GM12873 (cell line): ENCODE measurements around the gene TNS3.

Experiments
- TF ChIP-seq, protein P1 (sequence below): IDR thresholded peaks from 2 replicates; pipeline ENCODE4 v1.5.1; 2012; ENCODE audit warnings: low read depth, mild to moderate bottlenecking, moderate library complexity, low read length, control low read depth; ENCODE audit not compliant: insufficient read depth; ENCODE audit errors: missing control alignments

TNS3 gene

DNA sequence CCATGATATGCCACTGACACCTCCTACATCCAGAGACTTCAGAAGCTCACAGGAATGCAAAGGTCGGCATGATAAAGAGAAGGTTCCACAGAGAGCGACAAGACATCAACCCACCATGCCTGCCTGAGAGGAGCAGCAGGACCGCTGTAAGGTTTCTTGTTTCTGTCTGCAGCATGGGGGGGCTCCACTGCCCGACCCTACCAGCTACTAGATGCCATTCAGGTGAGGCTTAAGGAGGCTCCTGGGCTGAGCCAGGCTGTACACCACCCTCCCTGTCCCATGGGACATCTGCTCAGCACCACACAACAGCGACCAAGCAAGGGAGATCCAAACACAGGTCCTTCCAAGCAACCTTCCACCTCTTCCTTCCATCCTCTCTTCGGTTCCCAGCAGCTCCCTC lies 234.6 kb downstream of the TNS3 start:
- TF ChIP-seq, protein P1, sequence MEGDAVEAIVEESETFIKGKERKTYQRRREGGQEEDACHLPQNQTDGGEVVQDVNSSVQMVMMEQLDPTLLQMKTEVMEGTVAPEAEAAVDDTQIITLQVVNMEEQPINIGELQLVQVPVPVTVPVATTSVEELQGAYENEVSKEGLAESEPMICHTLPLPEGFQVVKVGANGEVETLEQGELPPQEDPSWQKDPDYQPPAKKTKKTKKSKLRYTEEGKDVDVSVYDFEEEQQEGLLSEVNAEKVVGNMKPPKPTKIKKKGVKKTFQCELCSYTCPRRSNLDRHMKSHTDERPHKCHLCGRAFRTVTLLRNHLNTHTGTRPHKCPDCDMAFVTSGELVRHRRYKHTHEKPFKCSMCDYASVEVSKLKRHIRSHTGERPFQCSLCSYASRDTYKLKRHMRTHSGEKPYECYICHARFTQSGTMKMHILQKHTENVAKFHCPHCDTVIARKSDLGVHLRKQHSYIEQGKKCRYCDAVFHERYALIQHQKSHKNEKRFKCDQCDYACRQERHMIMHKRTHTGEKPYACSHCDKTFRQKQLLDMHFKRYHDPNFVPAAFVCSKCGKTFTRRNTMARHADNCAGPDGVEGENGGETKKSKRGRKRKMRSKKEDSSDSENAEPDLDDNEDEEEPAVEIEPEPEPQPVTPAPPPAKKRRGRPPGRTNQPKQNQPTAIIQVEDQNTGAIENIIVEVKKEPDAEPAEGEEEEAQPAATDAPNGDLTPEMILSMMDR, result no peak

DNA sequence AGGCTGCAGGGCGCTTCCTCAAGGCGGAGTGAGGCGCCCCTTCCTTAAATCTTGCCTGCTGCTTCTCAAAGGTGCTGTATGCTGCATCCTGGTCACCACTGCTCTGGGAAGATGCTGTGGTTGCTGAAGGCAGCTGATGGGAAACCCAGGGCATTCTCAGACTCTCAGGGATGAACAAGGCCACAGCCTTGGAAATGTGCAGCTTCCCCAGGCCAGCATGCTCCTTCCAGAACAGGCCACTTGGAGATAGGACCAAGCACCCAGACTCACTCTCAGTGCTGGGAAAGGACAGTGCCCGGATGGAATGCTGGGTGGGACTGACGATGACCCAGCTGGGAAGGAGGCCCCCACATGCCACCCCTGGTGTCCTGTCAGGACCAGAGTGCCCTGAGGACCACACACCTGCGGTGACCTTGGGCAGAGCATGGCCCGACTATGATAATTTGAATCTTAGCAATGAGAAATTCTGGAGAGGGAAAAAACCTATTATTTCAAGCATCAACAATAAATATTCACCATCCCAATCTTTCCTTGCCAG lies 235.5 kb downstream of the TNS3 start:
- TF ChIP-seq, protein P1, result no peak

DNA sequence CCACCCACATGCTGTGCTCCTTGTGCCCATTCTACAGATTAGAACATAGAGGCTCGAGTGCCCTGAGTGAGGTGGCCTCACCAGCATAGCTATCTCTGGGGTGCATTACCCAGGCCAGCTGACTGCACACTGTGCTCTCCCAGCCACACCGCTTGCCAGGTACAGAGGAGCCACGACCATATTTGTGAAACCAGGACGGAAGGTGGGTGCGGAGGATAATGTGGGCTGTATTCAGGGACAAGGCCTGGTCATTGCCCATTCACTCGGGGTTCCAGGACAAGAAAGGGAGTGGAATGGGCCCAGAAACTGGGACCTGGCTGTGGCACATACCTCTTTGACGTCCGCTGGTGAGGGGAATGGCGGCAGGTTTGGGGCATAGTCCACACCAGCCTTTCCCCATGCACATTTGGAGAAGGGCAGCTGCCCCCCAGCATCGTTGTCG lies 236.0 kb downstream of the TNS3 start:
- TF ChIP-seq, protein P1, result no peak

DNA sequence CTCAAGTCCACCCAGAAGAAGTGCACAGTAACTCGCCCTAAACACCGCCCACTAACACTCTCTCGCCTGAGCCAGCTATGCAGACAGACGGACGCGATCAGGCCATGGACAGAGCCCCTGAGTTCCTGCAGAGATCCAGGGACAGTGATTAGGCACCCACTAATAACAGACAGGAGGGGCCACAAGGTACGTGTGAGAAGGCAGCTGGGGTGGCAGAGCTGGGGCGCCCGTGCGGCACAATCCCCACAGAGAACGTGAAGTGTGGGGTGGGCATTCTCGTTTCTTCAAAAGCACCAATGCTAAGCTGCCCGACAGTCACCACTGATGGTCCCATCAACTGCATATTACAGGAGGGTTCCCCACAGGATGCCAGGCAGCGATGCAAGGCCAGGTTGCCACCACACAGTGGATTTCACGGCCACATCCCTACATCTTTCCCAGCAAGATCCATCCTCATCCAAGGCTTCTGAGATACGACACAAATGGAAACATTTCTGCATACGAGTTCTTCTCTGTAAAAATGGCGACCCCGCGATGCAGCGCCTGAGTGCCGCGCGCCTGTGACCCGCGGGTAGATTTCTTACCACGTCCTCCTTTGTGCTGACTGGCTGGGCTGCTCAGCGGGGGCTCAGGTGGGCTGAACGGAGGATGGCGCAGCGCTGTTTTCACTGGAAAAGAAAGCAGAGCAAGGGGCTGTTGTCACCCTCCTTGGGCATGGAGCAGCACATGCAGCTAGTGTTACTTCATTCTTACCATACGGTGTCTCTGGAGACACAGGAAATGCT lies 237.5 kb downstream of the TNS3 start:
- TF ChIP-seq, protein P1, result no peak

DNA sequence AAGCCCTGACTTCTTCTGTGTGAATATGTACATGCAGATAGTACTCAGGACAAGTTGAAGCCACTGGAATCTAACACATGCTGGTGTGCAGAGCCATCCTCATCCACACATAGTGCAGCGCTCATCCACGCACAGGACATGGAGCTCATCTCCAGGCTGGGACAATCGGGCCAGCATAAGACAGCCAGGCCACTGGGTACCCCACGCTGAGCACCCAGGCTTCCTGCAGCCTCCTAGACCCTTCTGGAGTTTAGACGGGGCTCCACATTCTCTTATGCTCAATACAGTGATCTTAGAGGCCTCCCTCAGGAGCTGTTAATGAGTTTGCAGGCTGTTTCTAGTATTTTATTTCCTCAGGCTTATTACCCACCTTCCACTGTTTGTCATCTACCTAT lies 238.9 kb downstream of the TNS3 start:
- TF ChIP-seq, protein P1, result no peak

DNA sequence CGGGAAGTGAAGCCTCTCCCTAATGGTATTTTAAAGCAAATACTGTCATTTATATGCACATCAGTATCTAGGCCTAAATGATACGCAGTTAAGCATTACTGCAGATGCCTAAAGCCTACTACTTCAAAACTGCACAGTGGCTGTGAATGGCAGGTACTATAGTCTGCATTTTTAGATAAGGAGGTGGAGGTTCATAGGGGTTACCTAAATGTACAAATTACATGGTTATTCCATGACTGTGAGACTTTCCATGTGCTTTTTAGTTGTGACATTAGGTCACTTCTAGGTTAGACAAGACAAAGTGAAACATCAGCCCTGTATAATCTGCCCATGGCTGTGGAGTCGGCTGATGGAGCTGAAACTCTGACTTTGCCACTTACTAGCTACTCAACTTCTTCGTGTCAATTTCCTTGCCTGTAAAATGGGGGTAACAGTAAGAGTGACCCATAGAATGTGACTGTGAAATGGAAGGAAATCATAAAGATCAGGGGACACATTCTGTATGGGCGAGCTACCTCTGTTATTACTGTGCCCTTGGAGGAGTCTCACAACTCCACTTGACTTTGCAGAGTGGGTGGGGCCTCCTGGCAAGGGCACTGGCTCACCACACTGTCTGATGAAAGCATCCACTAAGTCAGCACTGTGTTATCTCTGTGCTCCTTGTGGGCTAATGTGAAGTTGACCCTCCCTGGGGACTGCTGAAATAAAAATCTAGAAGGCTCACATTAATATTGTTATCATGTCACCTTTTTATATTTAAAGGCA lies 239.4 kb downstream of the TNS3 start:
- TF ChIP-seq, protein P1, result no peak

DNA sequence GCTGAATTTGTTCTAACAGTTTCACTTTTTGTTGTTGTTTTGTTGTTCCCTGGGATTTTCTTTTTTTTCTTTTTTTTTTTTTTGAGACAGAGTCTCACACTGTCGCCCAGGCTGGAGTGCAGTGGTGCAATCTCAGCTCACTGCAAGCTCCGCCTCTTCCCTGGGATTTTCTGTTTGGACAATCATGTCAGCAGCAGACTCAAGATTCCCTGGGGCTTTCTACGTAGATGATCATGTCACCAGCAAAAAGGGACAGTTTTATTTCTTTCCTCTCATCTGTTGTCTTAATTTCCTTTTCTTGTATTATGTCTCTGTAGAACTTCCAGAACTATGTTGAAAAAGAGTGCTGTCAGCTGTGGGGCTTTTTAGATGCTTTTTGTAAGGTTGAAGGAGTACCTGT lies 241.4 kb downstream of the TNS3 start:
- TF ChIP-seq, protein P1, result no peak
